ENCODE data around the gene TEAD1. TPM values are rescaled to one million over a fixed set of nuclear protein-coding genes. Genes with fewer than 3 reads are reported as not detected.

Gene TEAD1
- total RNA-seq, 2 experiments from 2014 or later = 5.6 to 10.8 TPM

GRCh38 chr11:12754021-12754420 is 79.8 kb downstream of the TEAD1 start:
- ChIA-PET POLR2A (interaction anchor here (0.6 kb wide), 1 partner anchor 1350 kb away, joined by 3 read pairs; no protein-coding TSS in a partner anchor), CTCF (ENCODE audit: unreplicated experiment) (no interaction called here)
- H3K36me3 ChIP-seq (ENCODE audit: insufficient read depth, low read length) = no peaks in the 10 kb centered on the region
- no peak overlapping the region for H2AFZ ChIP-seq (ENCODE audit: low read length)
- no peaks in the 10 kb centered on the region for H3K79me2 ChIP-seq (ENCODE audit: insufficient read depth, low read depth, low read length)
- intact Hi-C loops (cut with micrococcal nuclease; ENCODE audit: unreplicated experiment) = no loop called here
- H3K27ac ChIP-seq (ENCODE audit: low read depth, low read length, poor library complexity, severe bottlenecking) = no peak overlapping the region
- H3K4me1 ChIP-seq (ENCODE audit: insufficient read depth, low read length, poor library complexity, severe bottlenecking) = no peaks in the 10 kb centered on the region
- H3K4me3 ChIP-seq (ENCODE audit: low read depth, low read length, poor library complexity, severe bottlenecking) = no peak overlapping the region
- no peaks in the 10 kb centered on the region for H4K20me1 ChIP-seq (ENCODE audit: insufficient read depth, low read length)
- H3K9me2 ChIP-seq (ENCODE audit: insufficient read depth, low read length) = no peaks in the 10 kb centered on the region
- TF ChIP-seq EZH2phosphoT487 (IDR thresholded peaks at IDR 0.05; ENCODE audit: borderline replicate concordance, low read depth, low read length) = no peak
- TF ChIP-seq, protein P1, sequence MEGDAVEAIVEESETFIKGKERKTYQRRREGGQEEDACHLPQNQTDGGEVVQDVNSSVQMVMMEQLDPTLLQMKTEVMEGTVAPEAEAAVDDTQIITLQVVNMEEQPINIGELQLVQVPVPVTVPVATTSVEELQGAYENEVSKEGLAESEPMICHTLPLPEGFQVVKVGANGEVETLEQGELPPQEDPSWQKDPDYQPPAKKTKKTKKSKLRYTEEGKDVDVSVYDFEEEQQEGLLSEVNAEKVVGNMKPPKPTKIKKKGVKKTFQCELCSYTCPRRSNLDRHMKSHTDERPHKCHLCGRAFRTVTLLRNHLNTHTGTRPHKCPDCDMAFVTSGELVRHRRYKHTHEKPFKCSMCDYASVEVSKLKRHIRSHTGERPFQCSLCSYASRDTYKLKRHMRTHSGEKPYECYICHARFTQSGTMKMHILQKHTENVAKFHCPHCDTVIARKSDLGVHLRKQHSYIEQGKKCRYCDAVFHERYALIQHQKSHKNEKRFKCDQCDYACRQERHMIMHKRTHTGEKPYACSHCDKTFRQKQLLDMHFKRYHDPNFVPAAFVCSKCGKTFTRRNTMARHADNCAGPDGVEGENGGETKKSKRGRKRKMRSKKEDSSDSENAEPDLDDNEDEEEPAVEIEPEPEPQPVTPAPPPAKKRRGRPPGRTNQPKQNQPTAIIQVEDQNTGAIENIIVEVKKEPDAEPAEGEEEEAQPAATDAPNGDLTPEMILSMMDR (conservative IDR thresholded peaks at IDR 0.05; ENCODE audit: low read length) = no peak
- no peaks in the 10 kb centered on the region for H3K9me3 ChIP-seq (ENCODE audit: low read length)
- H3K4me2 ChIP-seq (ENCODE audit: low read length) = no peak overlapping the region
- BruUV-seq (replicated peaks) = no TSS peak
- no peak for DNase-seq (ENCODE audit: low spot score)

GRCh38 chr11:12754582-12755234 is 80.5 kb downstream of the TEAD1 start:
- no peak for DNase-seq (ENCODE audit: low spot score)
- ChIA-PET POLR2A (interaction anchor here (0.6 kb wide), 1 partner anchor 1349 kb away, joined by 3 read pairs; no protein-coding TSS in a partner anchor), CTCF (ENCODE audit: unreplicated experiment) (no interaction called here)
- no peaks in the 10 kb centered on the region for H3K79me2 ChIP-seq (ENCODE audit: insufficient read depth, low read depth, low read length)
- intact Hi-C loops (cut with micrococcal nuclease; ENCODE audit: unreplicated experiment) = no loop called here
- TF ChIP-seq, protein P1 (conservative IDR thresholded peaks at IDR 0.05; ENCODE audit: low read length) = no peak
- no peak for TF ChIP-seq EZH2phosphoT487 (IDR thresholded peaks at IDR 0.05; ENCODE audit: borderline replicate concordance, low read depth, low read length)
- no peak overlapping the region for H3K4me3 ChIP-seq (ENCODE audit: low read depth, low read length, poor library complexity, severe bottlenecking)
- no peaks in the 10 kb centered on the region for H3K9me3 ChIP-seq (ENCODE audit: low read length)
- H3K4me1 ChIP-seq (ENCODE audit: insufficient read depth, low read length, poor library complexity, severe bottlenecking) = no peaks in the 10 kb centered on the region
- no peak overlapping the region for H2AFZ ChIP-seq (ENCODE audit: low read length)
- no peaks in the 10 kb centered on the region for H3K36me3 ChIP-seq (ENCODE audit: insufficient read depth, low read length)
- no TSS peak for BruUV-seq (replicated peaks)
- no peaks in the 10 kb centered on the region for H3K9me2 ChIP-seq (ENCODE audit: insufficient read depth, low read length)
- H3K4me2 ChIP-seq (ENCODE audit: low read length) = no peak overlapping the region
- no peak overlapping the region for H3K27ac ChIP-seq (ENCODE audit: low read depth, low read length, poor library complexity, severe bottlenecking)
- no peaks in the 10 kb centered on the region for H4K20me1 ChIP-seq (ENCODE audit: insufficient read depth, low read length)
